Type B pancreatic cell (in vitro differentiated cells): ENCODE data around the gene MXRA7. TPM values are rescaled to one million over a fixed set of nuclear protein-coding genes. Genes with fewer than 3 reads are reported as not detected.

Experiments used
- DNase-seq: peaks from one replicate; pipeline ENCODE4 v3.0.0; 2021; ENCODE audit warnings: mixed read lengths; ENCODE audit not compliant: unreplicated experiment; ENCODE audit errors: extremely low spot score
- H3K27ac Mint-ChIP-seq: 2 replicates; pipeline ENCODE4 v1.8.0; 2021; ENCODE audit warnings: mild to moderate bottlenecking, mixed read lengths
- H3K27me3 Mint-ChIP-seq: 2 replicates; pipeline ENCODE4 v1.8.0; 2021; ENCODE audit warnings: mixed read lengths
- H3K36me3 Mint-ChIP-seq: 2 replicates; pipeline ENCODE4 v1.8.0; 2021; ENCODE audit warnings: mixed read lengths
- H3K4me1 Mint-ChIP-seq: one replicate; pipeline ENCODE4 v1.8.0; 2021; ENCODE audit warnings: mixed read lengths; ENCODE audit not compliant: unreplicated experiment
- H3K4me3 Mint-ChIP-seq: 2 replicates; pipeline ENCODE4 v1.8.0; 2021; ENCODE audit warnings: mild to moderate bottlenecking, mixed read lengths
- H3K9me3 Mint-ChIP-seq: 2 replicates; pipeline ENCODE4 v1.8.0; 2021; ENCODE audit warnings: mixed read lengths
- CTCF ChIP-seq: fragments of 200-600 bp; sonication (generic); conservative IDR thresholded peaks from 2 replicates; pipeline ENCODE4 v1.5.0; 2021; ENCODE audit warnings: antibody characterized with exemption, mild to moderate bottlenecking
- total RNA-seq: library from RNA; stranded (reverse); gene quantifications from 2 replicates; pipeline ENCODE4 v1.2.1, GENCODE V29; 2021; ENCODE audit warnings: low replicate concordance

MXRA7 gene
- total RNA-seq, 1 donor from 2014 or later, result 75.0 TPM

- H3K36me3 Mint-ChIP-seq, result peaks cover 12% of the 10 kb centered on the region
- H3K27me3 Mint-ChIP-seq, result no peaks in the 10 kb centered on the region
- H3K4me3 Mint-ChIP-seq, result no peak overlapping the region
- DNase-seq, result no peak
- no peaks in the 10 kb centered on the region for H3K9me3 Mint-ChIP-seq
- H3K27ac Mint-ChIP-seq, result no peak overlapping the region
- TF ChIP-seq CTCF, result no peak
- H3K4me1 Mint-ChIP-seq, result peaks cover 44% of the 10 kb centered on the region
Measured at GRCh38 chr17:76684756-76685155, 26.0 kb downstream of the MXRA7 start.

- Mint-ChIP-seq H3K27ac (no peak overlapping the region), H3K4me1 (peaks cover 39% of the 10 kb centered on the region), H3K9me3 (no peaks in the 10 kb centered on the region), H3K4me3 (no peak overlapping the region), H3K27me3 (no peaks in the 10 kb centered on the region), H3K36me3 (peaks cover 12% of the 10 kb centered on the region)
- DNase-seq, result no peak
- TF ChIP-seq CTCF, result no peak
Measured at GRCh38 chr17:76683921-76684745, 26.6 kb downstream of the MXRA7 start.

GRCh38 chr17:76683011-76683755, 27.6 kb downstream of the MXRA7 start:
- no peak overlapping the region for H3K4me3 Mint-ChIP-seq
- no peaks in the 10 kb centered on the region for H3K27me3 Mint-ChIP-seq
- peaks cover 32% of the 10 kb centered on the region for H3K4me1 Mint-ChIP-seq
- no peaks in the 10 kb centered on the region for H3K9me3 Mint-ChIP-seq
- H3K27ac Mint-ChIP-seq, result no peak overlapping the region
- peak; percentile 34 for TF ChIP-seq CTCF
- no peak for DNase-seq
- H3K36me3 Mint-ChIP-seq, result peaks cover 8% of the 10 kb centered on the region

GRCh38 chr17:76682296-76682695, 28.5 kb downstream of the MXRA7 start:
- Mint-ChIP-seq H3K36me3 (peaks cover 4% of the 10 kb centered on the region), H3K4me3 (no peak overlapping the region), H3K27me3 (no peaks in the 10 kb centered on the region), H3K4me1 (peaks cover 28% of the 10 kb centered on the region), H3K27ac (no peak overlapping the region), H3K9me3 (no peaks in the 10 kb centered on the region)
- TF ChIP-seq CTCF, result no peak
- no peak for DNase-seq

GRCh38 chr17:76681222-76682137, 29.3 kb downstream of the MXRA7 start:
- Mint-ChIP-seq H3K27me3 (no peaks in the 10 kb centered on the region), H3K27ac (peak overlapping the region; percentile 72), H3K4me1 (peaks cover 22% of the 10 kb centered on the region), H3K36me3 (peaks cover 4% of the 10 kb centered on the region), H3K4me3 (peak overlapping the region; percentile 15), H3K9me3 (no peaks in the 10 kb centered on the region)
- TF ChIP-seq CTCF, result peak; percentile 90
- no peak for DNase-seq
